Stomach (tissue), 4 donors: ENCODE data around the gene FOXN4.

ENCODE experiments used
- CTCF ChIP-seq, 7 experiments: fragments of 450-650 bp in 4 of 7; fragments of 200-600 bp in 3 of 7; sonication (generic) in 3 of 7; IDR thresholded peaks; one replicate each; pipeline ENCODE4 v1.5.1; 2016 to 2019; ENCODE audit warnings: antibody characterized with exemption in 7 of 7, control low read depth in 2 of 7, mild to moderate bottlenecking in 1 of 7
- POLR2A ChIP-seq, 4 donors: fragments of 450-650 bp; IDR thresholded peaks; one replicate each; pipeline ENCODE4 v1.6.1; 2016; ENCODE audit warnings: antibody characterized with exemption in 4 of 4, control low read depth in 2 of 4, mild to moderate bottlenecking in 1 of 4, moderate library complexity in 1 of 4
- POLR2AphosphoS5 ChIP-seq, 3 donors: sonication (generic); formaldehyde crosslinking; IDR thresholded peaks; one replicate each; pipeline ENCODE4 v1.6.1; 2016; ENCODE audit warnings: antibody characterized with exemption in 3 of 3

- TF ChIP-seq CTCF (IDR thresholded peaks at IDR 0.05) (no peak), POLR2AphosphoS5 (IDR thresholded peaks at IDR 0.05) (no peak), POLR2A (IDR thresholded peaks at IDR 0.05) (no peak)
Observed at GRCh38 chr12:109330282-109331230, 21.5 kb upstream of the FOXN4 start.
